HG03575 (cell line): ENCODE results near the gene NUP58.

Experiments used
- ATAC-seq: cut with Tn5 transposase; IDR thresholded peaks from one replicate; pipeline ENCODE4 v1.9.1; 2021; ENCODE audit not compliant: unreplicated experiment, insufficient number of reproducible peaks, low FRiP score; ENCODE audit errors: extremely low read depth

Gene NUP58

GRCh38 chr13:25371158-25371874, 69.9 kb downstream of the NUP58 start:
- no peak for ATAC-seq

GRCh38 chr13:25371875-25372283, 70.5 kb downstream of the NUP58 start, which contains the start of gene ATP8A2:
Gene ATP8A2 (plus strand): TSS chr13:25371974. CDS start chr13:25372213, 239 bp downstream.
- ATAC-seq: no peak

- ATAC-seq: no peak
Measured at GRCh38 chr13:25372284-25373081, 71.1 kb downstream of the NUP58 start.

GRCh38 chr13:25375727-25376358, 74.4 kb downstream of the NUP58 start:
- ATAC-seq: no peak

- no peak for ATAC-seq
Measured at GRCh38 chr13:25377244-25377962, 76.0 kb downstream of the NUP58 start.

- ATAC-seq: no peak
Measured at GRCh38 chr13:25378528-25378927, 77.1 kb downstream of the NUP58 start.

GRCh38 chr13:25379011-25379410, 77.6 kb downstream of the NUP58 start:
- no peak for ATAC-seq

- ATAC-seq: no peak
Measured at GRCh38 chr13:25380082-25380481, 78.7 kb downstream of the NUP58 start.

GRCh38 chr13:25380741-25381324, 79.4 kb downstream of the NUP58 start:
- no peak for ATAC-seq

GRCh38 chr13:25384758-25385410, 83.5 kb downstream of the NUP58 start:
- no peak for ATAC-seq

- no peak for ATAC-seq
Measured at GRCh38 chr13:25391932-25392331, 90.5 kb downstream of the NUP58 start.
